Measurements from ENCODE around the gene ERGIC1. TPM values are rescaled to one million over a fixed set of nuclear protein-coding genes. Genes with fewer than 3 reads are reported as not detected.
"Not testable (repeated sequence)": the region's sequence is repeated elsewhere in the genome, so short reads cannot be mapped to it uniquely, and the experiment has no call there.

Gene ERGIC1
- total RNA-seq (2014; rRNA removed; shearing (Covaris generic)), result 115 and 202 TPM in 2 replicates

- Histone ChIP-seq H3K4me3 (peak within 1 kb of the TSS; percentile 89), H3K27ac (peak within 1 kb of the TSS; percentile 61), H3K4me1 (replicated peaks) (peaks cover 44% of the 10 kb centered on the region), H3K27me3 (replicated peaks) (no peaks in the 10 kb centered on the region), H3K36me3 (peaks cover 16% of the 10 kb centered on the region; the same call in 1 of the 2 replicates), H3K9me3 (replicated peaks) (no peaks in the 10 kb centered on the region)
- DNase-seq (ENCODE audit: low read depth in 1 of 2, low spot score in 2 of 2), result peak; percentile 85 to 93
These were observed at the start of gene ERGIC1 for GRCh38 chr5:172833686-172834414. ERGIC1 (plus strand) TSS chr5:172834251; CDS start chr5:172834414, 163 bp downstream.

- Histone ChIP-seq H3K27ac (no peak overlapping the region), H3K9me3 (replicated peaks) (no peaks in the 10 kb centered on the region), H3K4me3 (no peak overlapping the region), H3K4me1 (replicated peaks) (peaks cover 68% of the 10 kb centered on the region), H3K36me3 (no peaks in the 10 kb centered on the region), H3K27me3 (replicated peaks) (no peaks in the 10 kb centered on the region)
- DNase-seq (ENCODE audit: low read depth in 1 of 2, low spot score in 2 of 2), result no peak
These were observed 48.5 kb upstream of the ERGIC1 start for GRCh38 chr5:172785429-172786088.

- no peak overlapping the region for H3K4me3 ChIP-seq
- H3K27ac ChIP-seq, result no peak overlapping the region
- no peaks in the 10 kb centered on the region for H3K27me3 ChIP-seq (replicated peaks)
- peaks cover 61% of the 10 kb centered on the region for H3K4me1 ChIP-seq (replicated peaks)
- no peaks in the 10 kb centered on the region for H3K9me3 ChIP-seq (replicated peaks)
- no peaks in the 10 kb centered on the region for H3K36me3 ChIP-seq
- DNase-seq (ENCODE audit: low read depth in 1 of 2, low spot score in 2 of 2), result no peak
These were observed 47.2 kb upstream of the ERGIC1 start for GRCh38 chr5:172786736-172787462.

GRCh38 chr5:172787538-172787937, 46.5 kb upstream of the ERGIC1 start:
- H3K4me1 ChIP-seq (replicated peaks), result peaks cover 59% of the 10 kb centered on the region
- H3K36me3 ChIP-seq; H3K9me3 ChIP-seq (replicated peaks); H3K4me3 ChIP-seq; H3K27me3 ChIP-seq (replicated peaks); H3K27ac ChIP-seq; DNase-seq (ENCODE audit: low read depth in 1 of 2, low spot score in 2 of 2): not testable (repeated sequence)

GRCh38 chr5:172788771-172789686, 45.0 kb upstream of the ERGIC1 start:
- Histone ChIP-seq H3K4me1 (replicated peaks) (peaks cover 59% of the 10 kb centered on the region), H3K9me3 (replicated peaks) (0 out of 2 replicates have a peak, but pooled peaks cover 5% of the 10 kb centered on the region), H3K36me3 (no peaks in the 10 kb centered on the region), H3K4me3 (no peak overlapping the region), H3K27ac (peak overlapping the region; percentile 47), H3K27me3 (replicated peaks) (no peaks in the 10 kb centered on the region)
- no peak for DNase-seq (ENCODE audit: low read depth in 1 of 2, low spot score in 2 of 2)

GRCh38 chr5:172789687-172790495, 44.2 kb upstream of the ERGIC1 start:
- Histone ChIP-seq H3K4me3 (no peak overlapping the region), H3K4me1 (replicated peaks) (peaks cover 61% of the 10 kb centered on the region), H3K27me3 (replicated peaks) (no peaks in the 10 kb centered on the region), H3K36me3 (no peaks in the 10 kb centered on the region), H3K27ac (no peak overlapping the region), H3K9me3 (replicated peaks) (0 out of 2 replicates have a peak, but pooled peaks cover 5% of the 10 kb centered on the region)
- DNase-seq (ENCODE audit: low read depth in 1 of 2, low spot score in 2 of 2), result no peak

GRCh38 chr5:172790496-172790889, 43.6 kb upstream of the ERGIC1 start:
- Histone ChIP-seq H3K9me3 (replicated peaks) (0 out of 2 replicates have a peak, but pooled peaks cover 5% of the 10 kb centered on the region), H3K27ac (no peak overlapping the region), H3K36me3 (no peaks in the 10 kb centered on the region), H3K4me1 (replicated peaks) (peaks cover 67% of the 10 kb centered on the region), H3K4me3 (no peak overlapping the region), H3K27me3 (replicated peaks) (no peaks in the 10 kb centered on the region)
- no peak for DNase-seq (ENCODE audit: low read depth in 1 of 2, low spot score in 2 of 2)

GRCh38 chr5:172791286-172791685, 42.8 kb upstream of the ERGIC1 start:
- DNase-seq (ENCODE audit: low read depth in 1 of 2, low spot score in 2 of 2), result no peak
- peaks cover 74% of the 10 kb centered on the region for H3K4me1 ChIP-seq (replicated peaks)
- no peak overlapping the region for H3K27ac ChIP-seq

GRCh38 chr5:172791726-172792445, 42.2 kb upstream of the ERGIC1 start:
- H3K4me1 ChIP-seq (replicated peaks), result peaks cover 78% of the 10 kb centered on the region

More at GRCh38 chr5:172791286-172791685, 42.8 kb upstream of the ERGIC1 start:
- Histone ChIP-seq H3K9me3 (replicated peaks) (0 out of 2 replicates have a peak, but pooled peaks cover 5% of the 10 kb centered on the region), H3K27me3 (replicated peaks) (no peaks in the 10 kb centered on the region), H3K4me3 (no peak overlapping the region), H3K36me3 (no peaks in the 10 kb centered on the region)

GRCh38 chr5:172792701-172793570, 41.1 kb upstream of the ERGIC1 start:
- no peak for DNase-seq (ENCODE audit: low read depth in 1 of 2, low spot score in 2 of 2)
- H3K36me3 ChIP-seq, result no peaks in the 10 kb centered on the region
- H3K27me3 ChIP-seq (replicated peaks), result no peaks in the 10 kb centered on the region
- H3K9me3 ChIP-seq (replicated peaks), result 0 out of 2 replicates have a peak, but pooled peaks cover 5% of the 10 kb centered on the region
- no peak overlapping the region for H3K4me3 ChIP-seq
- H3K27ac ChIP-seq, result no peak overlapping the region
- peaks cover 81% of the 10 kb centered on the region for H3K4me1 ChIP-seq (replicated peaks)

More at GRCh38 chr5:172791726-172792445, 42.2 kb upstream of the ERGIC1 start:
- no peak for DNase-seq (ENCODE audit: low read depth in 1 of 2, low spot score in 2 of 2)
- H3K4me3 ChIP-seq, result no peak overlapping the region
- H3K27ac ChIP-seq, result no peak overlapping the region
- no peaks in the 10 kb centered on the region for H3K27me3 ChIP-seq (replicated peaks)
- H3K9me3 ChIP-seq (replicated peaks), result 0 out of 2 replicates have a peak, but pooled peaks cover 5% of the 10 kb centered on the region
- no peaks in the 10 kb centered on the region for H3K36me3 ChIP-seq

Data from SJSA1 (cell line).